GM12892 (cell line): ENCODE data around the gene COX7A2L.

Source experiments
- POLR2A ChIP-seq: IDR thresholded peaks from 2 replicates; pipeline ENCODE4 v1.6.1; 2011; ENCODE audit warnings: low read depth, low read length, control low read depth
- POLR2AphosphoS5 ChIP-seq: IDR thresholded peaks from 2 replicates; pipeline ENCODE4 v1.6.1; 2011; ENCODE audit warnings: low read depth, low read length, control low read depth
- TAF1 ChIP-seq: IDR thresholded peaks from 2 replicates; pipeline ENCODE4 v1.6.1; 2011; ENCODE audit warnings: low read depth, mild to moderate bottlenecking, control low read depth, low read length, borderline replicate concordance

- TF ChIP-seq TAF1: no peak
- no peak for TF ChIP-seq POLR2A
- no peak for TF ChIP-seq POLR2AphosphoS5
Measured at GRCh38 chr2:42332575-42332974, 28.4 kb downstream of the COX7A2L start.
